ENCODE results near the gene OGFR. TPM values are rescaled to one million over a fixed set of nuclear protein-coding genes. Genes with fewer than 3 reads are reported as not detected.

Gene OGFR
- total RNA-seq, 1 donor from 2014 or later, result 54.3 TPM

- H3K4me3 Mint-ChIP-seq (ENCODE audit: low read depth), result no peak overlapping the region
- H3K9me3 Mint-ChIP-seq, result no peaks in the 10 kb centered on the region
- peaks cover 14% of the 10 kb centered on the region for H3K4me1 Mint-ChIP-seq (ENCODE audit: low read depth)
- H3K36me3 Mint-ChIP-seq (ENCODE audit: low read depth), result peaks cover 45% of the 10 kb centered on the region
- intact Hi-C loops (cut with micrococcal nuclease), result loop anchor here (5.0 kb wide), 1 partner anchor 192 kb away; no protein-coding TSS in a partner anchor
- DNase-seq (ENCODE audit: low spot score), result no peak
- H3K27me3 Mint-ChIP-seq (ENCODE audit: low read depth), result no peaks in the 10 kb centered on the region
- H3K27ac Mint-ChIP-seq, result no peak overlapping the region
These were observed 5.1 kb downstream of the OGFR start for GRCh38 chr20:62809530-62810428.

GRCh38 chr20:62811320-62811719 is 6.7 kb downstream of the OGFR start:
- H3K36me3 Mint-ChIP-seq (ENCODE audit: low read depth), result peaks cover 40% of the 10 kb centered on the region
- intact Hi-C loops (cut with micrococcal nuclease), result no loop called here
- H3K27me3 Mint-ChIP-seq (ENCODE audit: low read depth), result peaks cover 14% of the 10 kb centered on the region

GRCh38 chr20:62811720-62812119 is 7.1 kb downstream of the OGFR start:
- peaks cover 16% of the 10 kb centered on the region for H3K27me3 Mint-ChIP-seq (ENCODE audit: low read depth)

More at GRCh38 chr20:62811320-62811719, 6.7 kb downstream of the OGFR start:
- H3K9me3 Mint-ChIP-seq, result no peaks in the 10 kb centered on the region
- no peak overlapping the region for H3K4me3 Mint-ChIP-seq (ENCODE audit: low read depth)
- H3K27ac Mint-ChIP-seq, result no peak overlapping the region
- DNase-seq (ENCODE audit: low spot score), result no peak
- H3K4me1 Mint-ChIP-seq (ENCODE audit: low read depth), result peaks cover 10% of the 10 kb centered on the region

GRCh38 chr20:62812181-62812906 is 7.7 kb downstream of the OGFR start:
- Mint-ChIP-seq H3K4me1 (ENCODE audit: low read depth) (peaks cover 4% of the 10 kb centered on the region), H3K36me3 (ENCODE audit: low read depth) (peaks cover 33% of the 10 kb centered on the region), H3K27me3 (ENCODE audit: low read depth) (peaks cover 16% of the 10 kb centered on the region), H3K27ac (no peak overlapping the region), H3K4me3 (ENCODE audit: low read depth) (no peak overlapping the region), H3K9me3 (no peaks in the 10 kb centered on the region)
- DNase-seq (ENCODE audit: low spot score), result no peak
- intact Hi-C loops (cut with micrococcal nuclease), result no loop called here

More at GRCh38 chr20:62811720-62812119, 7.1 kb downstream of the OGFR start:
- Mint-ChIP-seq H3K9me3 (no peaks in the 10 kb centered on the region), H3K36me3 (ENCODE audit: low read depth) (peaks cover 36% of the 10 kb centered on the region), H3K4me1 (ENCODE audit: low read depth) (peaks cover 7% of the 10 kb centered on the region), H3K27ac (no peak overlapping the region), H3K4me3 (ENCODE audit: low read depth) (no peak overlapping the region)
- DNase-seq (ENCODE audit: low spot score), result no peak
- intact Hi-C loops (cut with micrococcal nuclease), result no loop called here

GRCh38 chr20:62812907-62813200 is 8.2 kb downstream of the OGFR start:
- intact Hi-C loops (cut with micrococcal nuclease), result no loop called here
- Mint-ChIP-seq H3K9me3 (no peaks in the 10 kb centered on the region), H3K4me3 (ENCODE audit: low read depth) (no peak overlapping the region), H3K27me3 (ENCODE audit: low read depth) (peaks cover 16% of the 10 kb centered on the region), H3K36me3 (ENCODE audit: low read depth) (peaks cover 29% of the 10 kb centered on the region), H3K27ac (no peak overlapping the region), H3K4me1 (ENCODE audit: low read depth) (peaks cover 4% of the 10 kb centered on the region)
- DNase-seq (ENCODE audit: low spot score), result no peak

- peaks cover 24% of the 10 kb centered on the region for H3K36me3 Mint-ChIP-seq (ENCODE audit: low read depth)
- peaks cover 20% of the 10 kb centered on the region for H3K27me3 Mint-ChIP-seq (ENCODE audit: low read depth)
- no peak overlapping the region for H3K4me3 Mint-ChIP-seq (ENCODE audit: low read depth)
- no peaks in the 10 kb centered on the region for H3K9me3 Mint-ChIP-seq
- H3K27ac Mint-ChIP-seq, result no peak overlapping the region
- no peak for DNase-seq (ENCODE audit: low spot score)
- no peaks in the 10 kb centered on the region for H3K4me1 Mint-ChIP-seq (ENCODE audit: low read depth)
- intact Hi-C loops (cut with micrococcal nuclease), result no loop called here
These were observed 9.0 kb downstream of the OGFR start for GRCh38 chr20:62813588-62813987.

- H3K27me3 Mint-ChIP-seq (ENCODE audit: low read depth), result peaks cover 20% of the 10 kb centered on the region
- DNase-seq (ENCODE audit: low spot score), result no peak
- H3K4me1 Mint-ChIP-seq (ENCODE audit: low read depth), result no peaks in the 10 kb centered on the region
- no peaks in the 10 kb centered on the region for H3K9me3 Mint-ChIP-seq
- H3K36me3 Mint-ChIP-seq (ENCODE audit: low read depth), result peaks cover 21% of the 10 kb centered on the region
- intact Hi-C loops (cut with micrococcal nuclease), result no loop called here
- H3K4me3 Mint-ChIP-seq (ENCODE audit: low read depth), result no peak overlapping the region
- no peak overlapping the region for H3K27ac Mint-ChIP-seq
These were observed 9.5 kb downstream of the OGFR start for GRCh38 chr20:62814060-62814708.

GRCh38 chr20:62814709-62815065 is 10.1 kb downstream of the OGFR start:
- no peaks in the 10 kb centered on the region for H3K9me3 Mint-ChIP-seq
- H3K27me3 Mint-ChIP-seq (ENCODE audit: low read depth), result peaks cover 20% of the 10 kb centered on the region
- DNase-seq (ENCODE audit: low spot score), result no peak
- H3K4me1 Mint-ChIP-seq (ENCODE audit: low read depth), result no peaks in the 10 kb centered on the region
- intact Hi-C loops (cut with micrococcal nuclease), result no loop called here
- H3K4me3 Mint-ChIP-seq (ENCODE audit: low read depth), result no peak overlapping the region
- H3K27ac Mint-ChIP-seq, result no peak overlapping the region
- peaks cover 16% of the 10 kb centered on the region for H3K36me3 Mint-ChIP-seq (ENCODE audit: low read depth)

GRCh38 chr20:62815066-62815991 is 10.7 kb downstream of the OGFR start:
- no peak for DNase-seq (ENCODE audit: low spot score)
- intact Hi-C loops (cut with micrococcal nuclease), result no loop called here
- Mint-ChIP-seq H3K36me3 (ENCODE audit: low read depth) (peaks cover 11% of the 10 kb centered on the region), H3K27me3 (ENCODE audit: low read depth) (peaks cover 24% of the 10 kb centered on the region), H3K4me3 (ENCODE audit: low read depth) (no peak overlapping the region), H3K27ac (no peak overlapping the region), H3K4me1 (ENCODE audit: low read depth) (no peaks in the 10 kb centered on the region), H3K9me3 (no peaks in the 10 kb centered on the region)

GRCh38 chr20:62816031-62816883 is 11.6 kb downstream of the OGFR start:
- intact Hi-C loops (cut with micrococcal nuclease), result no loop called here
- H3K4me1 Mint-ChIP-seq (ENCODE audit: low read depth), result no peaks in the 10 kb centered on the region
- DNase-seq (ENCODE audit: low spot score), result no peak
- no peak overlapping the region for H3K4me3 Mint-ChIP-seq (ENCODE audit: low read depth)
- H3K27me3 Mint-ChIP-seq (ENCODE audit: low read depth), result peaks cover 25% of the 10 kb centered on the region
- peaks cover 4% of the 10 kb centered on the region for H3K36me3 Mint-ChIP-seq (ENCODE audit: low read depth)
- no peaks in the 10 kb centered on the region for H3K9me3 Mint-ChIP-seq
- no peak overlapping the region for H3K27ac Mint-ChIP-seq

- no peak for DNase-seq (ENCODE audit: low spot score)
- Mint-ChIP-seq H3K9me3 (no peaks in the 10 kb centered on the region), H3K4me3 (ENCODE audit: low read depth) (no peak within 1 kb of the TSS), H3K27me3 (ENCODE audit: low read depth) (peaks cover 25% of the 10 kb centered on the region), H3K27ac (no peak within 1 kb of the TSS), H3K4me1 (ENCODE audit: low read depth) (no peaks in the 10 kb centered on the region), H3K36me3 (ENCODE audit: low read depth) (no peaks in the 10 kb centered on the region)
- intact Hi-C loops (cut with micrococcal nuclease), result no loop called here
These were observed 12.5 kb downstream of the OGFR start, which contains the start of gene COL9A3 for GRCh38 chr20:62816884-62817873. COL9A3 (plus strand) TSS chr20:62817050; CDS start chr20:62817065, 15 bp downstream.
